Measurements from ENCODE around the gene HECW1.
"Not testable (repeated sequence)": the region's sequence is repeated elsewhere in the genome, so short reads cannot be mapped to it uniquely, and the experiment has no call there.

Gene HECW1

DNA sequence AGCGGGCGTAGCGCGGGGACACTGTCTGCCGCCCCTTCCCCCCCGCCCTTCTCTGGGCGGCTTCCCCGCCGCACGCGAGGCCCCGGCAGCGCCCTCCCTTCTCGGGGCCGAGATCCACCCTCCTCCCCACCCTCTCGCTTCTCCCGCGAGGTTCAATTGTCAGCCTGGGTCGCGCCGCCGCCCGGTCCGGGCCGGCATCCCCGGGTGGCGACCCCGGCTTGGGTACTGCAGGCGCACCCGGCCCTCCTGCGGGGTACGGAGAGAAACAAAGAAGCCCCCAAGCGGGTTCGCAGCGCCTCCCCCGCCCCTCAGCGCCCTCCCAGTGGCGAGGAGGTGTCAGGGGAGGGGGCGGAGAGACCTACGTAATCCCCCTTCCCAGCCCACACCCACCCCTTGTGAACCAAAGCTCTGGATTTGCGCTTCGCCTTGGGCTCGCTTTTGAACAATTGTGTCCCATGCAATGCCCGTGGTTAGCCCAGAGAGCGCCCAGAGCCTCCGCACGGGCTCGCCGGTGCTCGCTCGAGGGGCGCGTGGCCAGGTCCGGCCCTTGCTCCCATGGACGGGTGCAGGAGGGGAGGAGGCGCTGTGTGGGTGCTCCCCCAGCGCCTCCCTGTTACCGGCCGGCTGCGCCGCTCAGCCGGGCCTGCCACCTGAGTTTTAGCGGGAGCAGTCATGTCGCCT is 634 bp downstream of the HECW1 start:
- DNase-seq (ENCODE audit: low read depth in 2 of 2): no peak

- no peak for DNase-seq (ENCODE audit: low read depth in 2 of 2)
These were observed 1.4 kb downstream of the HECW1 start for GRCh38 chr7:43113622-43114457.

DNA sequence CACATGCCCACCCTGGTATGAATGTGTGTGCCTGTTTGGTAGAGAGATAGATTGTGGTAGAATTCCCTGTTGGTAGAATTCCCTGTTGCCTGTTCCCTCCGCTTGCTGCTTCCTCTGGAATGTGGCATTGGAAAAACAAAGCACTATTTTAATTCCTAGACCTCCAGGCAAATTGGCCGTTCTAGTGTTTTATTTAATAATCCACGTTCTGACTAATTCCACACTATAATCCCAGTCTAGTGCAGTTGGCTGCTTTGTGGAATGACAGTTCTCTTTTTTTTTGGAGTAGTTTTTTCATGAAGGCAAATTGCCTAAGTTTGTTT is 2.0 kb downstream of the HECW1 start:
- DNase-seq (ENCODE audit: low read depth in 2 of 2): no peak

GRCh38 chr7:43116451-43116850 is 4.0 kb downstream of the HECW1 start:
- DNase-seq (ENCODE audit: low read depth in 2 of 2): no peak

DNA sequence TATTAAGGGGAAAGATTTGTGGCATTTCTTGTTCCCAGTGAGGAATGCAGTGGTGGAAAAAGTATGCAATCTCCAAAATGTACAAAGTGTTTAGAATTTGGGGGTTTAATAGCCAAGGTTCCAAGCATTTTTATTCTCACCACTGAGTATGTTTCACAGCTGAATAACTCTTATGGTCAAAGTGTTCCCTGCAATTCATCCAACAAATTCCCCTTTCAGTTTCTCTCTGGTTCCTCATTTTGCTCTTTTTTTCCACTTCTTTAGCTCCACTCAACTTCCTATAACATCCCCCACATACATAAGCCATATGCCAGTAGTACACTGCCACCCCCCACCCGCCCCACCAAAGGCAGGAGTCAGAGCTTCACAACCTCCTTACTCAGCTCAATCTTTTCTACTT is 4.6 kb downstream of the HECW1 start:
- DNase-seq (ENCODE audit: low read depth in 2 of 2): no peak

- no peak for DNase-seq (ENCODE audit: low read depth in 2 of 2)
These were observed 5.4 kb downstream of the HECW1 start for GRCh38 chr7:43117861-43118260.

DNA sequence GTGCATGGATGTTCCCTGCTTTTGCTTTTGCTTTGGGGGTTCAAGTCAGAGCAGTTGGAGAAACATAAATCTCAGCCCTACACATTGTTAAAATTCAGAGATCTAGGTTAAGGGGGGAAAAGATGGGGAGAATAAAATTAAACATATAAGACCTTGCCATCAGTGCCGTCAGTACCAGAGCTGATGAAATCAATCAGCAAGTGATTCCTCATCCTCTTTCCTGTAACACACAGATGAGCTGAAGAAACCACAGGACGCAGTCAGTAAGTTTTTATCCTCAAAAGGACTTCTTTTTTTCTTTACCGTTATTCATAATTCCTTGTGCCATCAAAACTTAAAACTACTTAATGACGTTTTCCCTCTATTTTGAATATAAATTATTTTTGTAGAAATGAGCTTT is 5.9 kb downstream of the HECW1 start:
- no peak for DNase-seq (ENCODE audit: low read depth in 2 of 2)

DNA sequence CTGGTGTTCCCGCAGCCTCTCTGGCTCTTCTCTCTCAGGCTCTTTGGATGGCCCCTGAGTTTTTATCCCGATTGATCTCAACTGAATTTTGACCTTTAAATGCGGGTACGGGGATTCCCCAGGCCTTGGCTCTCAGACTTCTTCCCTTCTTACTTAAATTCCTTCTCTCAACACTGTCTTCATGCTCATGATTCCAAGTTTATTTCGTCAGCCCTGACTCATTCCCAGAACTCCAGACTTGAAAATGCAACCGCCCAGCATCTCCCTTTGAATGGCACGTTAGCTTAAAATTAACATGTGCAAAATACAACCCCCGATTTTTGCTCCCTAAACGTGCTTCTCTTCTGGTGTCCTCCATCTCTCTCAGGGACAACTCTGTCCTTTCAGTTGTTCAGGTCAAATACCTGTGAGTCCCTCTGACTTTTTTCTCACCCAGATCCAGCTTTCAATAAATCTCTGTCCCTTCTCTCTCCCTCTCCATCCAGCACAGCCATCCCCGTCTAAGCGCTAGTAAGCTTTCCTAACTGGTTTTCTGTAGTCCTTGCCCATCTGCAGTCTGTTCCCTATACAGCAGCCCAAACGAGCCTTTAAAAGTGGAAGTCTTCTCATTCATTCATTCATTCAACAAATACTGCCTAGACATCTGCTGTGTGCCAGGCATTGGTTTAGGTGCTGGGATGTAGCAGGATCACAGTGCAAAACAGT is 7.1 kb downstream of the HECW1 start:
- DNase-seq (ENCODE audit: low read depth in 2 of 2): no peak

DNA sequence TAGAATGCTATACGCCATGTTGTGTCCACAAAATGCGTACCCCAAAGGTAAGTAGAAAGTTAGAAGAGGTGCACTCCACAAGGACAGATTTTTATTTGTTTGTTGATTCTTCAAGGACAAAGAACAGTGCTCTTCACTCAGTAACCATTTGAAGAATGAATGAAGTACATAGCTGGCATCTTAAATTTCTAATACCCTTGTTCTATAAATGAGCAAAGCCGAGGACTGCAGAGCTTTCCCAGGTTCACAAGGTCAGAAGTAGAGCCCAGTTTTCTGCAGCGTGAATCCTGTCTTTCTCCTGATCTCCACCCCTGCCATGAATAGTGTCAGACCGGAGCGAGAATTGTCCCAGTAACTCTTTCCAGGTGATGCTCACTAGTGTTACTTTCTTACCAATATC is 9.5 kb downstream of the HECW1 start:
- DNase-seq (ENCODE audit: low read depth in 2 of 2): no peak

DNA sequence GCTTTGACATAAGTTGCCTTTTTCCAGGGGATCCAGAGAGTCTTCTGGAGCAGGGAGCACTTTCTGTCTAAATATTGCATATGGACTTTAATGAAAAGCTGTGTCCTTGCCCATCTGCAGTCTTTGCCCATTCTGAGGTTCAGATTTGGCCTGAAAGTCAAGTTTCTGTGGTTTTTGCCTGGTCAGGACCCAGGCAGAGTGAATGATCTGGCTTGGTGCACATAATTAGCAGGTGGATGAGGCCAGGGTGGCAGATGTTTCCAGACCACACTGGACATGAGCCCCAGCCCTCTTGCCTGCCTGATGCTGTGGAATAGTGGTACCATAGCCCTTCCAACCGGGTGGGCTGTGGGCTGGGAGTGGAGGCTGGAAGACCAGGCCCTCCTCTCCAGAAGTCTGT is 11.0 kb downstream of the HECW1 start:
- no peak for DNase-seq (ENCODE audit: low read depth in 2 of 2)

DNA sequence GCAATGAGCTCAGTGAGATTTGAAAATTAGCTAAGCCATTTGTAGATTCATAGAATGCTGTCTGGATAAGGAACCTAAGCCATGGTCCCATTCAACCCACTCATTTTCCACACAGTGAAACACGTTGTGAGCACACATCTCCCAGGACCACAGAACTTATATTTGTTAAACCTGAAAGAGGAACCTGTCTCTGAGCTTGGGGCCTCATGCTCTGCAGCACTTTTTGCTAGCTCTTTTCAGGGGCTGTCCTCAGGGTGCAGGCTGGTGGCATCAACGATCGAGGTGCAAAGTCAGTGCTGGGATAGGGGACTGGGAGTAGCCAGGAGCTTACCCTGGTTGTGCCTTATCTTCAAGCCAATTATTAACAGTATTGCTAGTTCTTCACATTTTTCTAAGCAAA is 11.9 kb downstream of the HECW1 start:
- DNase-seq (ENCODE audit: low read depth in 2 of 2): no peak

DNA sequence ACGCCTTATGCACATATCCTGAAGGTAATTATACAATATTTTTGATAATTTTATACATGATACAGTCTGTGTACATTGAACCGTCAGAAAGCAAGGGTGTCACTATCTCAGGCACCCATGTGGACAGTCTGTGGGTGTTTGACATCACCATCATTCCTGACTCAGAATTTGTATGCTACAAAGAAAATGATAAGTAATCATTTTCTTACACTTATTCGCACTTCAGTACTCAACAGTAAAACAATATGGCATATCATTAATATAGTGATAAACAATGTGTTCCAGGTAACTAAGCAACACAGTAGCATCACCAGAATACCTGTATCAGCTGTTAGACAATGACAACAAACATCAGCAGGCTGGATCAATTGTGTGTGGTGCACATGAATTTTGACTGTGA is 17.9 kb downstream of the HECW1 start:
- DNase-seq (ENCODE audit: low read depth in 2 of 2): no peak

DNA sequence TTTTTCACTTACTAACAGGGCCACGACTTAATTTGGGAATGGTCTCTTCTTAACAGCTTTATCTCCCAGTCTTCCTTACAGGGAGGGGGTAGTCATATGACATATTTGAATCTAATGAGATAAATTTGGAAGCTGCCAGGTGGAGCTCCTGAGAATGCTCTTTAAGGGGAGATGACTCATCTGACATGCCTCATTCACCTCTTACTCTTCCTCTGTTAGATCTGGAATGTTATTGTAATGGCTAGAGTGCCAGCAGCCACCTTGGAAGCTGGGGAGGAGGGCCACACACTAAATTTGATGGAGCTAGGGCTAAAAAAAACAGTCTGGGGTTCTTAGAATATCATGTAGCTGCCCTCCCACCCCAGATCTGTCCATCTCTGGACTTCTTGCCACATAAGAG is 22.7 kb downstream of the HECW1 start:
- DNase-seq (ENCODE audit: low read depth in 2 of 2): no peak

DNA sequence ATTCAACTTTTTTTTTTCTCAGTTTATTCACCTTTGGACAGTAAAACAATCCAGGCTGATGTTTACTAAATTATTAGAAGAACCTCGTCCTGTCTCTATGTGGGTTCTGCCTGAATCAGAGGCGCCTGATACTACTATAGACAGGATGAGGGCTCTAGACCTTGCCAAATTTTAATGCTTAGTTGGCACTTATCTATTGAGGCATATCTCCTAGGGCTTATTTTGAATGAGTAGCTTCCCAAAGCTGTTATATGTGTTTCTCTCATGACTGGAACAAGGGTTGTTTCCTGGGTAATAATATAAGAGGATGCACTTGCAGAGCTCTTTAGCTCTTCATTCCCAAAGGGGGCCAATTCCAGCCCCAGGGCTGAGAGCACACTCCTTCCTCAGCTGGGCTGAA is 23.6 kb downstream of the HECW1 start:
- no peak for DNase-seq (ENCODE audit: low read depth in 2 of 2)

DNA sequence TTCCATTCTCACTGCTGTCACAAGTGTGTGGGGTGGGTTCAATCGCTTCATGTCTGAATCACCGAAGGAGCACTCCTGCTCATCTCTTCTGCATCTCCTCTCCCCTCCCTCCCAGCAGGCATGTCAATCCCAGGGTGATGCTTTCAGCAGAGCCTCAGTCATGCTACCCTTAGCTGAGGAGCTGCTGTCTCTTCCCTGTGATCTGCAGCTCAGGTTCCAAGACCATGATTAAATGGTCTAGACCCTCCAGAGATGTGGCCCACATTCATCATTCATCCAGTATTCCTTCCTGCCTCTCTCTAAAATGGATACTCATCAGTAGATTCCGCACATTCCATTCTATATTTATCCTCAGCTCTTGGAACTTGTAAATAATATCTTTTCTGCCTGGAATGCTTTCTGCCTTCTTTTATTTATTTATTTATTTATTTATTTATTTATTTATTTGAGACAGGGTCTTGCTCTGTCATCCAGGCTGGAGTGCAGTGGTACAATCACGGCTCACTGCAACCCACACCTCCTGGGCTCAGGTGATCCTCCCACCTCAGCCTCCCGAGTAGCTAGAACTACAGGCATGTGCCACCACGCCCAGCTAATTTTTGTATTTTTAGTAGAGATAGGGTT is 24.8 kb downstream of the HECW1 start:
- not testable (repeated sequence) for DNase-seq (ENCODE audit: low read depth in 2 of 2)

DNA sequence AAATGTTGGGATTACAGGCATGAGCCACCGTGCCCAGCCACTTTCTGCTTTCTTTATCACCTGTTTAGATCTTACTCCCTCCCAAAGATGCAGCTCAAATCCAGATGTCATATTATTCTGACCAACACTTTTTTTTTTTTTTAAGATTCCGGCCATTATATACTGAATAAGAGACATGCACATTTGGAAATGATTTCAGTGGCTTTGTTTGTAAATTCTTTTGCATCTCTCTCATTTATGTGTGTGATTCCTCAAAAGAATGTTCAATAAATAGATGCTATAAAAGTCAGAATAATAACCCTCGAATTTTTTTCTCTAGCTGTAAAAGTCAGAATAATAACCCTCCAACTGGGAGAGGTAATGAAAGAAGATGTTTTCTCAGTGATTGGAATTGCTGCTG is 25.4 kb downstream of the HECW1 start:
- DNase-seq (ENCODE audit: low read depth in 2 of 2): no peak

GRCh38 chr7:43138710-43139109 is 26.3 kb downstream of the HECW1 start:
- DNase-seq (ENCODE audit: low read depth in 2 of 2): no peak

DNA sequence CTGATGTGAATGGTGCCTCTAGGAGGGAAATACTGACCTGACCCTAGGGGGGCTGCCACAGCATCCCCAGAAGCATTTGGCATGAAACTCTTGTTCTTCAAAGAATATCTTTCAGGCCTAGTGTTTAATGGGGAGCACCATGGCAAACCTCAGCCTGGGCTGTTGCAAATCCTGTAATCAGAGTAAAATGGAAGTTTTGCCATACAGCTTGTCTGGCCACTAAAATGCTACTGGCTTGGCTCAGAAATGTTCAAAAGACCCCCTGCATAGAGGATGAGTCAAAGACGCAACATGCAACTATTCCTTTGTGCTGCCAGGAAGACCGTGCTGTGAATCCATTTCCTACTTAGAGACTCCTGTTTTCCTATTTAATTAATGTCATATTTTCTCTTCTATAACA is 26.7 kb downstream of the HECW1 start:
- no peak for DNase-seq (ENCODE audit: low read depth in 2 of 2)

- no peak for DNase-seq (ENCODE audit: low read depth in 2 of 2)
These were observed 27.7 kb downstream of the HECW1 start for GRCh38 chr7:43140186-43140585.

GRCh38 chr7:43141091-43141490 is 28.6 kb downstream of the HECW1 start:
- no peak for DNase-seq (ENCODE audit: low read depth in 2 of 2)

DNA sequence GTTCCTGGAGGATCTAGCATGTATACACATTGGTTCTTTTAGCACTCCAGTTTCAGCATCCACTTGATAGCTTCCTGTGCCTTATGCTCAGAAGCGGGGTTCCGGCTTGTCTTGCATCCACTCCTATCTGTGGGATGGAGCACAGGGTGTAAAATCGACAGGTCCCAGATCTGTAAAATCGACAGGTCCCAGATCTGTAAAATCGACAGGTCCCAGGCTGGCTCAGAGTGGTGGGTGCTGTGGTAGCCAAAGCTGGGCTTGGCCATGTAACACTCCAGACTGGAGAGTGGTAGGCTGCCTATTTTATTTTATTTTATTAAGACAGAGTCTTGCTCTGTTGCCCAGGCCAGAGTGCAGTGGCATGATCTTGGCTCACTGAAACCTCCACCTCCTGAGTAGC is 30.3 kb downstream of the HECW1 start:
- DNase-seq (ENCODE audit: low read depth in 2 of 2): no peak

- DNase-seq (ENCODE audit: low read depth in 2 of 2): no peak
These were observed 31.6 kb downstream of the HECW1 start for GRCh38 chr7:43143918-43144589.

All from stimulated activated CD4-positive, alpha-beta T cell treated with anti-CD3 and anti-CD28 coated beads, Interleukin-1b, Interleukin-23, amount 100 ng/mL, for 4 hours (primary cell).